Parietal lobe (tissue), 2 donors: Measurements from ENCODE around the gene FKBP3. TPM values are rescaled to one million over a fixed set of nuclear protein-coding genes. Genes with fewer than 3 reads are reported as not detected.

Experiments used
- small RNA-seq: library from RNA; depleted of rRNA; stranded (forward); fragments of <200 nt; gene quantifications from one replicate; pipeline ENCODE3, GENCODE V24; 2014; ENCODE audit warnings: low replicate concordance
- total RNA-seq: library from RNA; depleted of rRNA; stranded (reverse); fragments of >200 nt; gene quantifications from one replicate; pipeline ENCODE4 v1.2.3, GENCODE V29; 2014

Gene FKBP3
- 81.4 TPM for total RNA-seq

DNA sequence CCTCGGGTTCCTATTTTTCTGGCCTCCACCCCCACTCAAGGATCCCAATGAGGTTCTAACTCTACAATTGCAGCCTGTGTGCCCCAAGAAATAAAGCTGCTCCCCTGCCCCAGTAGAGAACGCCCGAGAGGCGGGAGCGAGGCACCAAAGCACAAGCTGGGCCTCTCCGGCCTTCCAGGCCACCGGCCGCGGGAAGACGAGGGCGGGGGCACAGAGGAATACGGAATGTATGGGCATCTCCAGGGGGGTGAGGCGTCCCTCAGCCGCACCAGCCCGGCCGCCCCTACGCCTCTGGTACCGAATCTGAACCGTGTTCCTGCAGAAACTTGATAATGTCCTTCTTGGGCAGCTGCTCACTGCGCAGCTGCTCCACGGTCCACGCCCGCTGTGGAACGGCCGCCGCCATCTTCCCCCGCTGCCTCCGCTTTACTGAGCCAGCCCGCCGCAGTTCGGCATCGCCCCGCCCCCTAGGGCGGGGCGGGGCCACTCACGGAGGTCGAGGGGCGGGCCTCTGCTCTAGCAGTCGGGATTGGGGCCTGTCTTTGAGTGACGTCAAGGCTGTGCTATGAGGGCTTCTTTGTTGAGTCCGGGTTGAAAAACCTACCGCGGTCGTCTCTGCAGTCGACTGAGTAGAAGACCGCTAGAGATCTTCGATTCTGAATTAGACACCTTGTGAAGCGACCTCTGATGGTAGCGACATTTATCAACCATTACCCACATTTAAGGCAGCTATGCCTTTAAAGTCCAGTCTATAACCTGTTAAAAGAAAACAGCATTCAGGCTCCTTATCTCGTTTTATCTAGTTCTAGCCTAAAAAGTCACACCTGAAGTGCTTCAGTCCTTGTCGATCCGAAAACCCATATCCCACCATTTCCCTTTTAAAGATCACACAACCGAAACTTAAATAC lies at the start of gene FKBP3:
TSS of gene FKBP3 (minus strand) at position 431 of the 908 bp plus-strand sequence. CDS start at position 406, 25 bp downstream.

DNA sequence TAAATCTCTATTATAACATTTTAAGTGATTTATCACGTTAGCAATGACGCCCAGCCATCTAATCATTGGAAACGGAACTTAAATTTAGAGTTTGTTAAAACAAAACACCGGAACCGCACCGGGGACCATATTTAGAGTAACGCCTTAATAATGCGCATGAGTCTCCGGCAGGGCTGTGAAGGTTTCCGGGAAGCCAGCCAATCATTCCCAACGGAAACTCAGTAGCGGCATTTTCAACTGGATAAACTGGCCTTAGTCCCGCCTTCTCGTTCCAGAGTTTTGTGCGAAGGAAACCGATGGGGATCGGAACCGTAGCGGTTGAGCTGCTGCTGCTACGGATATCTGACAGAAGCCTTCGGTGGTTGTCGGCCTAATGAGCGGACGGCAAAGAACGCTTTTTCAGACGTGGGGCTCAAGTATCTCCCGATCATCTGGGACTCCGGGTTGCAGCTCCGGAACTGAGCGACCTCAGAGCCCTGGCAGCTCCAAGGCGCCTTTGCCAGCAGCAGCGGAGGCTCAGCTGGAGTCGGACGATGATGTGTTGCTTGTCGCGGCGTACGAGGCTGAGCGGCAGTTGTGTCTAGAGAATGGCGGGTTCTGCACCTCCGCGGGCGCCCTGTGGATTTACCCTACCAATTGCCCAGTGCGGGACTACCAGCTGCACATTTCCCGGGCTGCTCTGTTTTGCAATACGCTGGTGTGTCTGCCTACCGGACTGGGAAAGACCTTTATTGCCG lies 1.5 kb upstream of the FKBP3 start, which contains the start of gene FANCM:
TSS of gene FANCM (plus strand) at position 272 of the 737 bp plus-strand sequence. CDS start at position 374, 102 bp downstream.

DNA sequence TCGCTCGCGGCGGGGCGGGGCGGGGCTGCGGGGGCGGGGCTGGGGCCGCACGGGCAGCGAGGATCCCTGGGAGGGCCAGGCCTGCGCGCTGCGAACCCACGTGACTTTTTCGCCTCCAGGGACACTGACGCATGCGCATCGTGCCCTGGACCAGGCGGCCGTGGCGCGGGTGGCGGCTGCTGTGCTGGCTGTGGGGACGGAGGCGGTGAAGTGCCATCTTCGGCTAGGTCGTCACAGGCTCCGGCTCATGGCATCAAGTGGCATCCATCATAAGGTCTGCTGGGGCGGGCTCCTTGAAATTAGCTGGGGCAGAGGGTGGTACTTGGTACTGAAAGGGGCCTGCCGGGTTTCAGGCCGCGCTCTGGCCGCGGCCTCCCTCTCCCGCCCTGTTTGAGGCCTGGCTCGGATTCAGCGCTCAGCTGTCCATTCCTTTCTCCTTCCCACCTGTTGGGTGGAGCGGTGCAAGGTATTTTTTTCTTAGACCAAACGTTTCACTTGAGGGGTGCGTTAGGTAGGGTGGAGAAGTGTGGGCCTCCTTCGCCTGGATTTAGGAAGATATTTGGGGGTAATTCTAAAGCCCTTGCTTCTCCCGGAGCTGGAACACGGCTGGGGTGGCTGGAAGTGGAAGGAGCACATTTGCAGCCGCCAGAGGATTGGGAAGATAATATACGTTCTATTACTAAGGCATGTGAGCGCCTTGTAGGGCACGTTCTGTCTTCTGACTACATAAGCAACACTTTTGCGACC lies 50.1 kb downstream of the FKBP3 start, which contains the start of gene PRPF39:
TSS of gene PRPF39 (plus strand) at position 141 of the 747 bp plus-strand sequence. CDS start 11,124 bp downstream, outside the sequence.

Small RNAs within 50 kb of the gene (small RNA-seq; reads per million reads assigned to genes)
- 0.49 reads per million, percentile 43 among the genes with 10 or more reads in this experiment for gene RF00151
- 3,225 reads per million, percentile 99 among the genes with 10 or more reads in this experiment for gene SNORD127

Other genes starting within 250 kb of the FKBP3 start
- 40.7 TPM for gene KLHL28, start 172.5 kb downstream of the FKBP3 start, total RNA-seq
- 85.1 TPM for gene TOGARAM1, start 172.3 kb downstream of the FKBP3 start, total RNA-seq
- 87.0 TPM for gene PRPF39, start 50.4 kb downstream of the FKBP3 start, total RNA-seq
- gene FANCM, start 1.4 kb upstream of the FKBP3 start, total RNA-seq, result 20.0 TPM
- gene MIS18BP1, start 118.7 kb upstream of the FKBP3 start, total RNA-seq, result 38.2 TPM